ENCODE data around the gene KLRB1. TPM values are rescaled to one million over a fixed set of nuclear protein-coding genes. Genes with fewer than 3 reads are reported as not detected.
"Not testable (repeated sequence)": the region's sequence is repeated elsewhere in the genome, so short reads cannot be mapped to it uniquely, and the experiment has no call there.

The KLRB1 gene
- total and polyA plus RNA-seq, 2 experiments from 2014 or later, result not detected

GRCh38 chr12:9604287-9604686 is 3.4 kb downstream of the KLRB1 start:
- Histone ChIP-seq H3K9me3 (ENCODE audit: low read depth) (no peaks in the 10 kb centered on the region), H3K27me3 (no peaks in the 10 kb centered on the region), H4K20me1 (ENCODE audit: insufficient read depth, poor library complexity, severe bottlenecking) (no peaks in the 10 kb centered on the region), H3K4me3 (no peak overlapping the region), H3K27ac (no peak overlapping the region), H2AFZ (no peak overlapping the region), H3K9me2 (replicated peaks; ENCODE audit: insufficient read depth) (no peaks in the 10 kb centered on the region), H3K36me3 (replicated peaks; ENCODE audit: insufficient read depth, low read depth) (no peaks in the 10 kb centered on the region), H3K4me2 (no peak overlapping the region), H3K79me2 (no peaks in the 10 kb centered on the region), H3K4me1 (ENCODE audit: insufficient read depth) (no peaks in the 10 kb centered on the region)
- 98% methylated on average over 5 of the region's 5 CpGs for WGBS (ENCODE audit: low lambda C conversion rate, missing lambda C conversion rate)
- TF ChIP-seq EZH2phosphoT487 (IDR thresholded peaks at IDR 0.05; ENCODE audit: low read depth, severe bottlenecking, unreplicated experiment) (no peak), EZH2 (IDR thresholded peaks at IDR 0.05; ENCODE audit: borderline replicate concordance) (no peak), CTCF (IDR thresholded peaks at IDR 0.05; ENCODE audit: poor library complexity) (no peak)
- DNase-seq (ENCODE audit: low spot score), result no peak

GRCh38 chr12:9600426-9600825 is 7.3 kb downstream of the KLRB1 start:
- 64% methylated on average over 3 of the region's 3 CpGs for WGBS (ENCODE audit: low lambda C conversion rate, missing lambda C conversion rate)
- not testable (repeated sequence) for H2AFZ ChIP-seq; H3K9me2 ChIP-seq (replicated peaks; ENCODE audit: insufficient read depth); H4K20me1 ChIP-seq (ENCODE audit: insufficient read depth, poor library complexity, severe bottlenecking); H3K4me3 ChIP-seq; H3K4me1 ChIP-seq (ENCODE audit: insufficient read depth); H3K79me2 ChIP-seq; H3K9me3 ChIP-seq (ENCODE audit: low read depth); H3K27me3 ChIP-seq; H3K36me3 ChIP-seq (replicated peaks; ENCODE audit: insufficient read depth, low read depth); DNase-seq (ENCODE audit: low spot score)
- Histone ChIP-seq H3K27ac (peak overlapping the region; percentile 55), H3K4me2 (peak overlapping the region; percentile 35)

GRCh38 chr12:9598363-9598762 is 9.4 kb downstream of the KLRB1 start:
- Histone ChIP-seq H3K4me2 (no peak overlapping the region), H3K4me3 (no peak overlapping the region), H2AFZ (no peak overlapping the region), H3K9me2 (replicated peaks; ENCODE audit: insufficient read depth) (no peaks in the 10 kb centered on the region), H3K9me3 (ENCODE audit: low read depth) (no peaks in the 10 kb centered on the region), H3K27me3 (no peaks in the 10 kb centered on the region), H3K79me2 (no peaks in the 10 kb centered on the region), H3K27ac (no peak overlapping the region), H3K4me1 (ENCODE audit: insufficient read depth) (no peaks in the 10 kb centered on the region), H3K36me3 (replicated peaks; ENCODE audit: insufficient read depth, low read depth) (no peaks in the 10 kb centered on the region), H4K20me1 (ENCODE audit: insufficient read depth, poor library complexity, severe bottlenecking) (no peaks in the 10 kb centered on the region)
- no peak for DNase-seq (ENCODE audit: low spot score)
- TF ChIP-seq EZH2phosphoT487 (IDR thresholded peaks at IDR 0.05; ENCODE audit: low read depth, severe bottlenecking, unreplicated experiment), result no peak
- TF ChIP-seq CTCF (IDR thresholded peaks at IDR 0.05; ENCODE audit: poor library complexity), result no peak
- no peak for TF ChIP-seq EZH2 (IDR thresholded peaks at IDR 0.05; ENCODE audit: borderline replicate concordance)
- 82% methylated on average over 3 of the region's 3 CpGs for WGBS (ENCODE audit: low lambda C conversion rate, missing lambda C conversion rate)

GRCh38 chr12:9597365-9597764 is 10.4 kb downstream of the KLRB1 start:
- Histone ChIP-seq H4K20me1 (ENCODE audit: insufficient read depth, poor library complexity, severe bottlenecking) (no peaks in the 10 kb centered on the region), H3K27me3 (no peaks in the 10 kb centered on the region), H3K9me2 (replicated peaks; ENCODE audit: insufficient read depth) (no peaks in the 10 kb centered on the region), H3K36me3 (replicated peaks; ENCODE audit: insufficient read depth, low read depth) (no peaks in the 10 kb centered on the region), H3K27ac (no peak overlapping the region), H3K4me3 (no peak overlapping the region), H2AFZ (no peak overlapping the region), H3K4me1 (ENCODE audit: insufficient read depth) (no peaks in the 10 kb centered on the region), H3K9me3 (ENCODE audit: low read depth) (no peaks in the 10 kb centered on the region), H3K4me2 (no peak overlapping the region), H3K79me2 (no peaks in the 10 kb centered on the region)
- no peak for TF ChIP-seq EZH2 (IDR thresholded peaks at IDR 0.05; ENCODE audit: borderline replicate concordance)
- no peak for TF ChIP-seq CTCF (IDR thresholded peaks at IDR 0.05; ENCODE audit: poor library complexity)
- no peak for TF ChIP-seq EZH2phosphoT487 (IDR thresholded peaks at IDR 0.05; ENCODE audit: low read depth, severe bottlenecking, unreplicated experiment)
- 91% methylated on average over 5 of the region's 5 CpGs for WGBS (ENCODE audit: low lambda C conversion rate, missing lambda C conversion rate)
- no peak for DNase-seq (ENCODE audit: low spot score)
